ENCODE results near the gene MMEL1. TPM values are rescaled to one million over a fixed set of nuclear protein-coding genes. Genes with fewer than 3 reads are reported as not detected.

The MMEL1 gene
- total and polyA plus RNA-seq, 11 donors = 0.30 to 2.6 (median 0.97) TPM; not detected in 5

GRCh38 chr1:2588661-2589430 is 44.0 kb downstream of the MMEL1 start:
- intact Hi-C loops (cut with DNase I) = loop anchor here in 7 of 10 donors (5.0 to 10.0 kb wide), 6 partner anchors 42 to 174 kb away; partner anchors contain the start of genes MMEL1 (in 1 of the 7), PANK4 (in 1 of the 7) and PEX10 (in 1 of the 7)
- ATAC-seq = no peak
- DNase-seq = peak in 3 of 5 donors; percentile 25 to 64 (median 31)
- Histone ChIP-seq H3K4me1 (peaks cover 8 to 38% (median 22%) of the 10 kb centered on the region in 12 donors), H3K9me3 (no peaks in the 10 kb centered on the region), H3K27ac (no peak overlapping the region), H3K27me3 (peaks cover 0 to 3% (median 0%) of the 10 kb centered on the region in 9 donors), H3K4me3 (no peak overlapping the region), H3K36me3 (peaks cover 0 to 13% (median 0%) of the 10 kb centered on the region in 9 donors)
- 88 to 94% (median 91%) methylated on average over 4 to 23 of the region's 23 CpGs for WGBS, 4 donors
- TF ChIP-seq CTCF (IDR thresholded peaks at IDR 0.05) = no peak
- no peak for TF ChIP-seq POLR2A (IDR thresholded peaks at IDR 0.05)

DNA sequence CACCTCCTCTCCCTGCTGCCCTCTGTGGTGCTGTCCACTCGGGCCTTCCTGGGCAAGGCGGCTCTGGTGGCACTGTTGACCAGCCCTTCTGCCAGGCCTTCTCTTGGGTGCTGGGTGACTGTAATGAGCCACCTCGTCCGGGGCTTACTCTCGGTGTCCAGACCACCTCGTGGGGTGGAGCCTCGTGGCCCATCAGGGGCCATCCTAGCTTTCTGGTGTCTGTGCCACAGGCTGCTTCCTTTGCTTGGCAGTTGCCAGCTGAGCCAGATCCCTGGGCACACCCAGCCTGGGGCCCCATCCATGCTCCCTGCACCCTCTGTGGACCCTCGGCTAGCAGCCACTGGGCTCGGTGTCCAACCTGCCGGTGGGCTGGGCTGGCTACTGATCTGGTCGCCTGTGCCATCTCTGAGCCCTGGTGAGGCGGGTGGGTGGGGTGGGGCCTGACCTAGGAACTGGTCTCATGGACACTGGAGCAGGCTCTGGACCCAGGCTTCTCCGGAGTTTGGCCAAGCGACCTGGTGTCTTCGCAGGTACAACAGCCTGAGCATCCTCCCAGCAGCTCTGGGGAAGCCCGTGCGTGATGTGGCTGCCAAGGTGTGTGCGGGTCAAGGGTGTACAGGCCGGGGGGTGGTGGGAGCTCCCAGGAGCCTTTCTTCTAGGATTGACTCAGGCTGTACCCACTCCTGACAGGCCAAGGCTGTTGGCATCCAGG is 44.8 kb downstream of the MMEL1 start:
- Histone ChIP-seq H3K4me1 (peaks cover 5 to 32% (median 18%) of the 10 kb centered on the region in 12 donors), H3K4me3 (peak overlapping the region in 7 of 12 donors; percentile 64 to 95 (median 85)), H3K27me3 (peaks cover 0 to 3% (median 0%) of the 10 kb centered on the region in 9 donors), H3K27ac (no peak overlapping the region), H3K9me3 (no peaks in the 10 kb centered on the region), H3K36me3 (peaks cover 0 to 13% (median 0%) of the 10 kb centered on the region in 9 donors)
- TF ChIP-seq POLR2A (IDR thresholded peaks at IDR 0.05) (no peak), CTCF (IDR thresholded peaks at IDR 0.05) (no peak)
- 92 to 95% (median 93%) methylated on average over 4 to 19 of the region's 19 CpGs for WGBS, 4 donors
- no peak for ATAC-seq
- peak in 3 of 5 donors; percentile 25 to 60 (median 28) for DNase-seq
- intact Hi-C loops (cut with DNase I) = loop anchor here in 7 of 10 donors (2.0 to 10.0 kb wide), 9 partner anchors 39 to 175 kb away; partner anchors contain the start of genes PEX10 (in 2 of the 7), MMEL1 (in 1 of the 7) and PANK4 (in 1 of the 7)

DNA sequence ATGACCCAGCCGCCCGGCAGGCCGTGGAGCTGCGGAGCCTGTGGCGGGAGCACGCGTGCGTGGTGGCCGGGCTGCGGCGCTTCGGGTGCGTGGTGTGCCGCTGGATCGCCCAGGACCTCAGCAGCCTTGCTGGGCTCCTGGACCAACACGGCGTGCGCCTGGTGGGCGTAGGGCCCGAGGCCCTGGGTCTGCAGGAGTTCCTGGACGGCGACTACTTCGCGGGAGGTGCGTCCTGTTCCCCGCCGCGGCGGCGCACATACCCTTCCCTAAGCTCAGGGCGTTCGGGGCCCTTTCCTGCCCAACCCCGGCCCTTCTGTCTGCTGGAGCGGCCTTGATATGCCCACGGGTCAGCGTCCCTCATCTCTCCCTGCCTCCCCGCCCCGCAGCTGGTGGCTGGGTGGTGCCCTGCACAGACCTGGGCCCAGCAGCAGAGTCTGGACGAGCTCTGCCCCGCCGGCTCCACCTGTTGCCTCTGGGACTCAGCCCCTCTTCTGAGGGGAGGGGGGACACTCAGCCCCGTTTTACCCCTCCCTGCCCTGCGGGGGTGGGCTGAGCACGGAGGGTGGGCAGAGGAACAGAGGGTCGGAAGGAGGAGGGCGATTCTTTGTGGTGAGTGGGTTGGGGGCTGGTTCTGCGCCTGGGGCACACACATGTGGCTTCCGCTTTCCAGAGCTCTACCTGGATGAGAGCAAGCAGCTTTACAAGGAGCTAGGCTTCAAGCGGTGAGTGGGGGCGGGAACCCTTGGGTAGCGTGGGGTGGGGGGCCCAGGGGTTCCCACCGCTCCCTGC is 45.6 kb downstream of the MMEL1 start:
- Histone ChIP-seq H3K27me3 (peaks cover 0 to 3% (median 0%) of the 10 kb centered on the region in 9 donors), H3K4me3 (peak overlapping the region; percentile 64 to 96 (median 84)), H3K27ac (peak overlapping the region in 11 of 12 donors; percentile 57 to 100 (median 98)), H3K4me1 (peaks cover 3 to 32% (median 18%) of the 10 kb centered on the region in 12 donors), H3K9me3 (no peaks in the 10 kb centered on the region), H3K36me3 (peaks cover 0 to 13% (median 0%) of the 10 kb centered on the region in 9 donors)
- 12 to 33% (median 14%) methylated on average over 17 to 52 of the region's 52 CpGs for WGBS, 4 donors
- TF ChIP-seq POLR2A (IDR thresholded peaks at IDR 0.05) (no peak), CTCF (IDR thresholded peaks at IDR 0.05) (no peak)
- intact Hi-C loops (cut with DNase I) = loop anchor here in 7 of 10 donors (2.0 to 10.0 kb wide), 9 partner anchors 38 to 174 kb away; partner anchors contain the start of genes PEX10 (in 2 of the 7), MMEL1 (in 1 of the 7) and PANK4 (in 1 of the 7)
- ATAC-seq = no peak
- DNase-seq = peak in 3 of 5 donors; percentile 36 to 54 (median 43)

All from heart left ventricle (tissue), 16 donors.